ENCODE data around the gene PCDH15. TPM values are rescaled to one million over a fixed set of nuclear protein-coding genes. Genes with fewer than 3 reads are reported as not detected.

PCDH15 gene
- total and polyA plus RNA-seq, 2 experiments from 2014 or later = 1.1 to 1.7 TPM

- Histone ChIP-seq H3K79me2 (no peaks in the 10 kb centered on the region), H3K4me1 (ENCODE audit: insufficient read depth) (no peaks in the 10 kb centered on the region), H3K9me2 (replicated peaks; ENCODE audit: insufficient read depth) (no peaks in the 10 kb centered on the region), H3K4me2 (no peak overlapping the region), H4K20me1 (ENCODE audit: insufficient read depth, poor library complexity, severe bottlenecking) (no peaks in the 10 kb centered on the region), H3K36me3 (replicated peaks; ENCODE audit: insufficient read depth, low read depth) (no peaks in the 10 kb centered on the region), H3K9me3 (ENCODE audit: low read depth) (no peaks in the 10 kb centered on the region), H3K4me3 (no peak overlapping the region), H3K27me3 (no peaks in the 10 kb centered on the region), H2AFZ (no peak overlapping the region), H3K27ac (no peak overlapping the region)
- no peak for DNase-seq (ENCODE audit: low spot score)
- TF ChIP-seq EZH2phosphoT487 (IDR thresholded peaks at IDR 0.05; ENCODE audit: low read depth, severe bottlenecking, unreplicated experiment) = no peak
- TF ChIP-seq CTCF (IDR thresholded peaks at IDR 0.05; ENCODE audit: poor library complexity) = no peak
- no peak for TF ChIP-seq EZH2 (IDR thresholded peaks at IDR 0.05; ENCODE audit: borderline replicate concordance)
- WGBS (ENCODE audit: low lambda C conversion rate, missing lambda C conversion rate) = 92% methylated on average over 5 of the region's 5 CpGs
Observed at GRCh38 chr10:54262726-54263125, 538.3 kb downstream of the PCDH15 start.

GRCh38 chr10:54259104-54259503, 541.9 kb downstream of the PCDH15 start:
- Histone ChIP-seq H3K79me2 (no peaks in the 10 kb centered on the region), H3K4me3 (no peak overlapping the region), H3K9me3 (ENCODE audit: low read depth) (no peaks in the 10 kb centered on the region), H2AFZ (no peak overlapping the region), H3K9me2 (replicated peaks; ENCODE audit: insufficient read depth) (no peaks in the 10 kb centered on the region), H3K27ac (no peak overlapping the region), H3K4me2 (no peak overlapping the region), H3K36me3 (replicated peaks; ENCODE audit: insufficient read depth, low read depth) (no peaks in the 10 kb centered on the region), H3K27me3 (no peaks in the 10 kb centered on the region), H4K20me1 (ENCODE audit: insufficient read depth, poor library complexity, severe bottlenecking) (no peaks in the 10 kb centered on the region), H3K4me1 (ENCODE audit: insufficient read depth) (no peaks in the 10 kb centered on the region)
- DNase-seq (ENCODE audit: low spot score) = no peak
- WGBS (ENCODE audit: low lambda C conversion rate, missing lambda C conversion rate) = 90% methylated on average over 2 of the region's 2 CpGs
- no peak for TF ChIP-seq EZH2 (IDR thresholded peaks at IDR 0.05; ENCODE audit: borderline replicate concordance)
- no peak for TF ChIP-seq CTCF (IDR thresholded peaks at IDR 0.05; ENCODE audit: poor library complexity)
- TF ChIP-seq EZH2phosphoT487 (IDR thresholded peaks at IDR 0.05; ENCODE audit: low read depth, severe bottlenecking, unreplicated experiment) = no peak

GRCh38 chr10:54234832-54235231, 566.2 kb downstream of the PCDH15 start:
- 67% methylated on average over 4 of the region's 4 CpGs for WGBS (ENCODE audit: low lambda C conversion rate, missing lambda C conversion rate)
- Histone ChIP-seq H3K27me3 (no peaks in the 10 kb centered on the region), H3K27ac (no peak overlapping the region), H3K9me2 (replicated peaks; ENCODE audit: insufficient read depth) (no peaks in the 10 kb centered on the region), H3K79me2 (no peaks in the 10 kb centered on the region), H3K4me2 (no peak overlapping the region), H3K4me1 (ENCODE audit: insufficient read depth) (no peaks in the 10 kb centered on the region), H3K9me3 (ENCODE audit: low read depth) (no peaks in the 10 kb centered on the region), H3K4me3 (no peak overlapping the region), H2AFZ (no peak overlapping the region), H3K36me3 (replicated peaks; ENCODE audit: insufficient read depth, low read depth) (no peaks in the 10 kb centered on the region), H4K20me1 (ENCODE audit: insufficient read depth, poor library complexity, severe bottlenecking) (no peaks in the 10 kb centered on the region)
- TF ChIP-seq CTCF (IDR thresholded peaks at IDR 0.05; ENCODE audit: poor library complexity) = no peak
- no peak for TF ChIP-seq EZH2phosphoT487 (IDR thresholded peaks at IDR 0.05; ENCODE audit: low read depth, severe bottlenecking, unreplicated experiment)
- no peak for TF ChIP-seq EZH2 (IDR thresholded peaks at IDR 0.05; ENCODE audit: borderline replicate concordance)
- DNase-seq (ENCODE audit: low spot score) = no peak

- H3K9me2 ChIP-seq (replicated peaks; ENCODE audit: insufficient read depth) = no peaks in the 10 kb centered on the region
- TF ChIP-seq CTCF (IDR thresholded peaks at IDR 0.05; ENCODE audit: poor library complexity) = no peak
- TF ChIP-seq EZH2phosphoT487 (IDR thresholded peaks at IDR 0.05; ENCODE audit: low read depth, severe bottlenecking, unreplicated experiment) = no peak
- no peak for TF ChIP-seq EZH2 (IDR thresholded peaks at IDR 0.05; ENCODE audit: borderline replicate concordance)
- no peaks in the 10 kb centered on the region for H4K20me1 ChIP-seq (ENCODE audit: insufficient read depth, poor library complexity, severe bottlenecking)
- no peak overlapping the region for H3K4me2 ChIP-seq
- no peaks in the 10 kb centered on the region for H3K9me3 ChIP-seq (ENCODE audit: low read depth)
- H3K79me2 ChIP-seq = no peaks in the 10 kb centered on the region
- DNase-seq (ENCODE audit: low spot score) = no peak
- no peak overlapping the region for H3K27ac ChIP-seq
- H3K27me3 ChIP-seq = no peaks in the 10 kb centered on the region
- 95% methylated on average over 2 of the region's 2 CpGs for WGBS (ENCODE audit: low lambda C conversion rate, missing lambda C conversion rate)
- no peak overlapping the region for H3K4me3 ChIP-seq
- H3K4me1 ChIP-seq (ENCODE audit: insufficient read depth) = no peaks in the 10 kb centered on the region
- H2AFZ ChIP-seq = no peak overlapping the region
- H3K36me3 ChIP-seq (replicated peaks; ENCODE audit: insufficient read depth, low read depth) = no peaks in the 10 kb centered on the region
Observed at GRCh38 chr10:54203401-54203800, 597.6 kb downstream of the PCDH15 start.
